Measurements from ENCODE around the gene POTEC.
"Not testable (repeated sequence)": the region's sequence is repeated elsewhere in the genome, so short reads cannot be mapped to it uniquely, and the experiment has no call there.

Gene POTEC

GRCh38 chr18:14543446-14543964 lies at the start of gene POTEC:
POTEC (minus strand) TSS chr18:14543600; CDS start chr18:14543146, 454 bp downstream.
- not testable (repeated sequence) for TF ChIP-seq GATA3, GATA2 (IDR thresholded peaks at IDR 0.05; ENCODE audit: low read depth, low read length)

- TF ChIP-seq GATA2 (IDR thresholded peaks at IDR 0.05; ENCODE audit: low read depth, low read length) (no peak), GATA3 (IDR thresholded peaks at IDR 0.05; ENCODE audit: low read depth, low read length) (no peak)
These were observed 34.6 kb upstream of the POTEC start for GRCh38 chr18:14577971-14578370.
